ENCODE results near the gene TREML4.

DNA sequence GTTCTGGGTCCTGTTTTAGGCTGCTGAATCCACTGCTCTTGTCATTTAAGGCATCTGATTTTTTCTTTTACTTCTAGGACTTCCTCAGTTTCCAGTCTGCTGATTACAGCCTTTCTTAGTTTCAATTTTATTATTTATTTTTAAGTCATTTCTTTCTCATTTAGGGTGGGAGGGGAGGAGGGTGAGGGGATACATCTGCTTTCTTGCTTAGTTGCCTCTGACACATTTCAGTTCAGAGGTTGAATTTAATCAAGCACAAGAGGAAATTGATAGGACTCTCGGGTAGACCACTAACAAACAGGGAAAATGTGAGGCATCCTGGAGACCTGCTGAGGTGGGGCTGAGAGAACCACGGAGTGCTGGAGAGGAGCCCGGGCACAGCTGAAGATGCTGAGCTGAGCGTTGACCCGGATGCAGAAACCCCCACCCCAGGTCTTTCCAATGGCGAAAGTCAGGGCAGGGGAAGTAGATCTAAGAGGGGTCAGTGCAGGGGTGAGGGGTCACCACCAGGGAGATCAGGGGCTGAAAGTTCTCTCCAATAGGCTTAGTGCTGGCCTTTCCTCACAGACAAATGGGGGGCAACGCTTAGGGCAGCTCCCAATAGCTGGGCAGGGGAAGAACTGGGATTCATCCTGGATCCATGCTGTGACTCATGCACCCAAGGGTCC lies 19.6 kb upstream of the TREML4 start:
- TF ChIP-seq, protein P1, sequence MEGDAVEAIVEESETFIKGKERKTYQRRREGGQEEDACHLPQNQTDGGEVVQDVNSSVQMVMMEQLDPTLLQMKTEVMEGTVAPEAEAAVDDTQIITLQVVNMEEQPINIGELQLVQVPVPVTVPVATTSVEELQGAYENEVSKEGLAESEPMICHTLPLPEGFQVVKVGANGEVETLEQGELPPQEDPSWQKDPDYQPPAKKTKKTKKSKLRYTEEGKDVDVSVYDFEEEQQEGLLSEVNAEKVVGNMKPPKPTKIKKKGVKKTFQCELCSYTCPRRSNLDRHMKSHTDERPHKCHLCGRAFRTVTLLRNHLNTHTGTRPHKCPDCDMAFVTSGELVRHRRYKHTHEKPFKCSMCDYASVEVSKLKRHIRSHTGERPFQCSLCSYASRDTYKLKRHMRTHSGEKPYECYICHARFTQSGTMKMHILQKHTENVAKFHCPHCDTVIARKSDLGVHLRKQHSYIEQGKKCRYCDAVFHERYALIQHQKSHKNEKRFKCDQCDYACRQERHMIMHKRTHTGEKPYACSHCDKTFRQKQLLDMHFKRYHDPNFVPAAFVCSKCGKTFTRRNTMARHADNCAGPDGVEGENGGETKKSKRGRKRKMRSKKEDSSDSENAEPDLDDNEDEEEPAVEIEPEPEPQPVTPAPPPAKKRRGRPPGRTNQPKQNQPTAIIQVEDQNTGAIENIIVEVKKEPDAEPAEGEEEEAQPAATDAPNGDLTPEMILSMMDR (IDR thresholded peaks at IDR 0.05; ENCODE audit: poor library complexity, severe bottlenecking) = no peak
- TF ChIP-seq EZH2 (IDR thresholded peaks at IDR 0.05; ENCODE audit: borderline replicate concordance, insufficient read depth, low read length, poor library complexity, severe bottlenecking) (no peak), EP300 (conservative IDR thresholded peaks at IDR 0.05; ENCODE audit: poor library complexity, severe bottlenecking) (no peak), RAD21 (conservative IDR thresholded peaks at IDR 0.05) (no peak), POLR2AphosphoS5 (IDR thresholded peaks at IDR 0.05) (no peak)
- TF ChIP-seq, protein P2, sequence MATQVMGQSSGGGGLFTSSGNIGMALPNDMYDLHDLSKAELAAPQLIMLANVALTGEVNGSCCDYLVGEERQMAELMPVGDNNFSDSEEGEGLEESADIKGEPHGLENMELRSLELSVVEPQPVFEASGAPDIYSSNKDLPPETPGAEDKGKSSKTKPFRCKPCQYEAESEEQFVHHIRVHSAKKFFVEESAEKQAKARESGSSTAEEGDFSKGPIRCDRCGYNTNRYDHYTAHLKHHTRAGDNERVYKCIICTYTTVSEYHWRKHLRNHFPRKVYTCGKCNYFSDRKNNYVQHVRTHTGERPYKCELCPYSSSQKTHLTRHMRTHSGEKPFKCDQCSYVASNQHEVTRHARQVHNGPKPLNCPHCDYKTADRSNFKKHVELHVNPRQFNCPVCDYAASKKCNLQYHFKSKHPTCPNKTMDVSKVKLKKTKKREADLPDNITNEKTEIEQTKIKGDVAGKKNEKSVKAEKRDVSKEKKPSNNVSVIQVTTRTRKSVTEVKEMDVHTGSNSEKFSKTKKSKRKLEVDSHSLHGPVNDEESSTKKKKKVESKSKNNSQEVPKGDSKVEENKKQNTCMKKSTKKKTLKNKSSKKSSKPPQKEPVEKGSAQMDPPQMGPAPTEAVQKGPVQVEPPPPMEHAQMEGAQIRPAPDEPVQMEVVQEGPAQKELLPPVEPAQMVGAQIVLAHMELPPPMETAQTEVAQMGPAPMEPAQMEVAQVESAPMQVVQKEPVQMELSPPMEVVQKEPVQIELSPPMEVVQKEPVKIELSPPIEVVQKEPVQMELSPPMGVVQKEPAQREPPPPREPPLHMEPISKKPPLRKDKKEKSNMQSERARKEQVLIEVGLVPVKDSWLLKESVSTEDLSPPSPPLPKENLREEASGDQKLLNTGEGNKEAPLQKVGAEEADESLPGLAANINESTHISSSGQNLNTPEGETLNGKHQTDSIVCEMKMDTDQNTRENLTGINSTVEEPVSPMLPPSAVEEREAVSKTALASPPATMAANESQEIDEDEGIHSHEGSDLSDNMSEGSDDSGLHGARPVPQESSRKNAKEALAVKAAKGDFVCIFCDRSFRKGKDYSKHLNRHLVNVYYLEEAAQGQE (IDR thresholded peaks at IDR 0.05; ENCODE audit: borderline replicate concordance) = no peak
